GM18867 (cell line): ENCODE data around the gene PROSER3.
"Not testable (repeated sequence)": the region's sequence is repeated elsewhere in the genome, so short reads cannot be mapped to it uniquely, and the experiment has no call there.

ENCODE experiments used
- ATAC-seq: cut with Tn5 transposase; IDR thresholded peaks from one replicate; pipeline ENCODE4 v1.9.1; 2021; ENCODE audit warnings: mild to moderate bottlenecking, moderate library complexity; ENCODE audit not compliant: unreplicated experiment

PROSER3 gene

GRCh38 chr19:35753634-35754369, 4.2 kb upstream of the PROSER3 start:
- no peak for ATAC-seq

DNA sequence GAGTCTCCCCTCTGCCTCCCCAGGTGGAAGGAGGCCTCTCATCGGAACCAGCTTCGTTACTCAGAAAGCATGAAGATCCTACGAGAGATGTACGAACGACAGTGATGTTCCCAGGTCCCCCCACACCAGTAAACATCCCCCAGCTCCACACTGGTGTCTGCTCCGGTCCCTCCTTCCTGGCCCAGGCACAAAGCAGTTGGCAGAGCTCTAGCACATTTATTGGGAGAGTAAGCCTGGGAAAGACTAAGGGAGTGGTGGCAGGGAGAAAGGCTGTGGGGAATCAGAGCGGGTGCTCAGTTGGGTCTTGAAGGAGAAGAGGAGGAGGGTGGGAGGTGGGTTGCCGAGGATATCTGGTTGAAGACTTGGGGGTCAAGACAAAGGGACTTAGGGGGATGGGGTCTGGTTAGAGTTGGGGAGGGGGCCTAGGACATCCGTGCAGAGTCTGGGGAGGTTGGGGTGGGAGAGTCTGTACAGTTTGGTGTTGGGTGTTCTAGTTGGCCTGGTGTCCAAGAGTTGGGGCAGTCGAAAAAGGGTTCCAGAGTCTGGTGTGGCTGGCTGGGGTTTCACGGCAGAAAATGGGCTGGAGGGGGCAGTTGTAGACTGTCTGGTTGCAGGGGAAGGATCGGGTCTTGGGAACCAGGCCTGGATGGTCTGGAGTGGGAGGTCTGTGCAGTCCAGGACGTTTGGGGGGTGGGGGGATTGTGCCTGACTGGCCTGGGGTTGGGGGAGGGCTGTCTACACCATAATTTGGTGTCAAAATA, 3.4 kb upstream of the PROSER3 start:
- ATAC-seq: no peak

DNA sequence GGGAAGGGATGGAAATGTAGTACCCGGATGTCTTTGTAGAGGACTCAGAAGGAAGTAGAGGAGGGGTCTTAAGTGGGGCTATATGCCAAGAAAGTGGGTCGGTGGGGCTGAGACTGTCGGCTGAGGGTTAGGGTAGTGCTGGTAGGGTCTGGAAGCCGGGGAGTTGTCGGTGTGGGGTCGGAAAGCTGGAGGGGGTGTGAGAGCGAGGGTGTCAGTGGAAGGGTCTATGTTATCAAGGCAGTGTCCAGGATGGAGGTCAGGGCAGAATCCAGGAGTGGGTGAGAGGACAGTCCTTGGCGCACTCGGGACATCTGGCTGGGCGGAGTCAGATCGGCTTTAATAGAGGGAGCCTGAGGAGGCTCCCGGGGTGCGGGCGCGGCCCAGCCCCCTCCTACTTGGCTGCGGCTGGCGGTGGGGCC, 2.8 kb upstream of the PROSER3 start:
- no peak for ATAC-seq

DNA sequence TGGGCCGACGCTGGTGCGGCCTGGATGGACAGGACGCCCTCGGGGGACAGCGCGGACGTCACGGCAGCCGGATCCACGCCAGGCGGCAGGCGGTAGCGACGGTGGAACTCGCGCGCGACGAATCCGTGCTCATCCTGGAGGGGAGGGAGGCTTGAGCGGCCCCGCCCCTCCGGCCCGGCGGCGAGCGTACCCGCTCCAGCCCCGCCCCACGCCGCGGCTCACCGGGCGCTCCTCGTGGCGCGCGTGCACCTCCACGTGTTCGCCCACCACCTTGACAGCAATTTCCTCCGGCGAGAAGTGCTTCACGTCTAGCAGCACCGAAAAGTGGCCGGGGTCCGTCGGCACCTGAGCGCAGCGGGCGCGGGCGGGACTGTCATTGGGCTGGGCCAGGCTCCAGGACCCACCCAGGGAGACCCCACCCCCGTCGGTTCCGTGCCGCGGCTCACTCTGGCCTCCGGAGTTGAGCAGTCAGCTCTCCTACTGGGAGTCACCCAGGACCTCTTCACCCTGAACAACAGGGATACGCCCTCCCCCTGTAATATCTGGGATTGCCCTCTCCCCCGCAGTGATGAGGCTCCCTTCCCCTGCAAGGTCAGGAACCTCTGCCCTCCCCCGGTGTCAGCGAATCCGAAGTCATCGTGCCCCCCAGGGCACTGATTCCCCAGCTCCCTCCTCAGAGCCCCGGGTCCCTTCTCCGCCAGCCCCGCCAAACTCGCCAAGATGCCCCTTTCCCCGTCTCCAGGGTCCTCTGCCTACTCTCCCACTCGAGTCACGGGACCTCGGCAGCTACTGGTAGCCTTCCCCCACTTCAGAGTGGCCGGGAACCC, 2.2 kb upstream of the PROSER3 start:
- ATAC-seq: no peak

GRCh38 chr19:35756377-35757230, 1.4 kb upstream of the PROSER3 start, which contains the start of gene HSPB6:
Gene HSPB6, minus strand, starts transcription at chr19:35757029. Its CDS starts 21 bp downstream, at chr19:35757008.
- no peak for ATAC-seq

DNA sequence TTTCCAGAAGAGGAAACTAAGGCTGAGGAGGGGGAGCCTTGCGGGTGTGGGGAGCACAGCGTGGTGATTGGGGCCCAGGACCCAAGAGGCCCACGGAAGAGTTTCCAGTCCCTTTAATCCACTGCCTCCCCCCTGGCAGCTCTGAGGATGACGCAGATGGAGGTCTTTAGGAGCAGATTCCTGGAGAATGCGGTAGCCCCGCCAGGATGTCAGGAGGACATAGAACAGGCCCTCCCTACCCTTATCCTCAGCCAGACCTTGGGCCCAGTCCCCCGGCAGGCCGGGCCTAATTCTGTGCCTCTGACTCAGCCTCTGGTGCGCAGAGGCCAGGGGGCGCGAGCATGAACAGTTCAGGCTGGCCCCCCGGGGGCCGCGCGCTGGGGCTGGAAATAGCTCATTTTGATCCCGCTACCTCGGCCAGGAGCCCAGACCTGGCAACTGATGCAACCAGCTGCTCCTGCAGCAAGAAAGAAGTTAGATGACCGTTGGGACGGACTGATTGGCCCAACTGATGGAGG, 686 bp upstream of the PROSER3 start:
- ATAC-seq: no peak

- ATAC-seq: no peak
Observed at GRCh38 chr19:35759697-35760096, 1.7 kb downstream of the PROSER3 start.

- ATAC-seq: no peak
Observed at GRCh38 chr19:35760711-35761349, 2.9 kb downstream of the PROSER3 start.

GRCh38 chr19:35764432-35765315, 6.7 kb downstream of the PROSER3 start:
- no peak for ATAC-seq

DNA sequence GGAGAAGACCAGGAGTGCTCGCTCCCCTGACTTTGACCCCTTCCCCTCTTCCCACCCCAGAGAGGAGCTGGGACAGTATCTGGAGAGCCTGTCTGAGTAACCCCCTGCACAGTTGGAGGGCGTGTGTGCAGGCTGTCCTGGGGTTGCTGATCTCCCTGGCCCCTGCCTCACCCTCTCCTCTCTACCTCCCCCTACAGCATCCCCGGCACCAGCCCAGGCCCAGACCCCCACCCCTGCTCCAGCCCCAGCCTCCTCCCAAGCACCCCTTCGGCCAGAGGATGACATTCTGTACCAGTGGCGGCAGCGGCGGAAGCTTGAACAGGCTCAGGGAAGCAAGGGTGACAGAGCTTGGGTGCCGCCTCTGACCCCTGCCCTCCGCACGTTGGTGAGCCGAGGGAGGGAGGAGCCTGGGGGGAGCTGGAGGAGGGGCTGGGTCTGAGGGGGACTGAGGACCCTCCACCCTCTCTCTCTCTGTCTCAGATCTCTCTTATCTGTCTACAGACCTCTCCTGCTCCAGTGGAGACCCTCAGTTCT, 8.7 kb downstream of the PROSER3 start:
- ATAC-seq: no peak

DNA sequence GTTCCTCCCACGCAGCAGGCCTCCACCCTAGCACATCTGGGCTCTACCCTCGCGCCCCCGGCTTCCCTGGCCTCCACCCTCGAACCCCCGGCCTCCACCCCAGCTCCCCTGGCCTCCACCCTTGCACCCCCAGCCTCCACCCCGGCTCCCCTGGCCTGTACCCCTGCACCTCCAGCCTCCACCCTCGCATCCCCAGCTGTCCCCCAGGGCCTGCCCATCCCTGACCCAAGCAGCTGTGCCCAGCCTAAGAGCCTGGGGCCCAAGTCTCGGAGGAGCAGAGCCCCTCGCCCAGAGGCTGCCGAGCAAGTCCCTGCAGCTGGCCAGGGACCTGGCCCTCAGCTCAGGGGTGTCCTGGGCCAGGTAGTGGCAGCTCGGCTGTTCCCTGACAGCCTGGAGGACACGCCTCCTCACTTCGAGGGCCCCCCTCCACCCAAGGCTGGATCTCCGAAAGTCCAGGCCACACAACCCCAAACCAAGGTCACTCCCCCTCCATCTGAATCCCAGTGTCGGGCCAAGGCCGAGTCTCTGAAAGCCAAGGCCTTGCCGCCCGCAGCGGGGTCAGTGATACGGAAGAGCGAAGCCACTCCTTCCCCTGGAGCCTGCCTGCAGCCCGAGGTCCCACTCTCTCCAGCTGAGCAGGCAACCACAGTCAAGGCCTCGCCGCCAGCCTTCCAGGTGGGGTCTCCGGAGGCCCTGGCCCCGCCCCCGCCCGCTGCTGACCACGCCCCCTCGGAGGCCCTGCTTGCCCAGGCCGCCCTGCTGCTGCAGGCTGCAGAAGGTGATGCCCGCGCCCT, 9.5 kb downstream of the PROSER3 start:
- no peak for ATAC-seq

DNA sequence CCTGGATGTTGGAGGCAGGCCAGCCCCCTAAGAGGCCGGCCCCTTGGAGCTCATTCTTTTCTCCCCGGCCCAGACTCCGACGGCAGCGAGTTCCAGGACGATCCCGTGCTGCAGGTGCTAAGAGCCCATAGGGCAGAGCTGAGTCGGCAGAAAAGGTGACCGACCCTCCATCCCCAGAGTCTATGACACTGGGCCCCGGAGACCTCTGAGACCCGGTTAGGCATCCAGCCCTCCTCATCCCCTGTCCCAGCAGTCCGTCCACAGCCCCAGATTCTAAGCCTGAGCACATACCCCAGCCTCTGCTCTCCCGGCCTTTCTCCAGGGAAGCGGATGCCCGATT, 10.1 kb downstream of the PROSER3 start:
- ATAC-seq: no peak

GRCh38 chr19:35772362-35772761, 14.4 kb downstream of the PROSER3 start:
- not testable (repeated sequence) for ATAC-seq

DNA sequence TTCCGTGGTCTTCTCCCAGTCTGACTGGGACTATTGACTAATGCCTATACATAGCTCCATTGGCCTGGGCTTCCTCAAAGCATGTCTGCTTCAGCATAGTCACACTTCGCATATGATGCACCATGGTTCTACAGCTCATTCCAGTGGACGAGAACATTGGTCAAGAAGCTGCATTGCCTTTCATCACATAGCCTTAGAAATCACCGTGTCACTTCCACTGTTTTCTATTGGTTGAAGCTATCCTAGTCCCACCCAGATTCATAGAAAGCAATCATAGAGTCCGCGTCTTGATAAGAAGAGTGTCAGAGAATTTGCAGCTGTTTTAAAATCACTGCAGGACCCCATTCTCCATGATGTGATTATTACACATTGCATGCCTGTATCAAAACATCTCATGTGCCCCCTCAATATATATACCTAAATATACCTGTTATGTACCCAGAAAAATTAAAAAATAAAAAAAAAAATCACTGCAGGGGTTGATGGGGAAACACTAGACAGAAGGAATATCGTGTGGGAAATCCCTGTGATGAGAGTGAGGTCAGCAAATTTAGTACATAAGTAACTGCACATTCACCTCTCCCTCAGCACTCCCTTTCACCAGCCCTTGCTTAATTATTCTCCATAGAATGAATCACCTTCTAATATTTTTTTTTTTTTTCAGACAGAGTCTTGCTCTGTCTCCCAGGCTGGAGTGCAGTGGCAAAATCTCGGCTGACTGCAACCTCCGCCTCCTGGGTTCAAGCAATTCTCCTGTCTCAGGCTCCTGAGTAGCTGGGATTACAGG, 15.2 kb downstream of the PROSER3 start:
- ATAC-seq: no peak

DNA sequence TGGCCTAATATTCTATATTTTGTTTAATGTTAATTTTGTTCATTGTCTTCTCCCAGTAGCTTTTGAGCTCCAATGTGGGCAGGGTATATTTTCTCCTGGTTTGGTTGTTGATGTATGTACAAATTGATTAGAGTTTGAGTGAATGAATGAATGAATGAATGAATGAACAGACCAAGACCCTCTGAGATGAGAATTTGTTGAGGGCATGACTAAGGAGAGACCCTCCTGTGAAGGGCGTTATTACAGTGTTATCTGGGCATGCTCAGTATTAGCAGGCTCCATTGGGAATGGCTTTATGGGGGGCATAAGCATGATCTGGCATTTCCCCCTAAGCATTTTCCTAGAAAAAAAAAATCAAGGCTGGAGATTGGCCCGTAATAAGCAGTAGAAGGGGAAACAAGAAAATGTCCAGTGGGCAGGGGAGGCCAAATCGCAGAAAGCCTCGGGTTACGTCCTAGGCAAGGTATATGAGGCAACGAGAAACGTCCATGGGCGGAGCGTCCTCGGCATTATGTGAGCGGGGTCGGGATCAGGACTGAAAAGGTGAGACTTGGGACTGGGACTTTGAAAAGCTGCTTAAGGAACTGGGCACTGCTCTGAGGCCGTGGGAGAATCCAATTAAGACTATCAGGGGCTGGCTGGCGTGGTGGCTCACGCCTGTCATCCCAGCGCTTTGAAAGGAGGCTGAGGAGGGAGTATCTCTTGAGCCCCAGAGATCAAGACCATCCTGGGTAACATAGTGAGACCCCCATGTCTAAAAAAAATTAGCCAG, 16.5 kb downstream of the PROSER3 start:
- ATAC-seq: no peak

DNA sequence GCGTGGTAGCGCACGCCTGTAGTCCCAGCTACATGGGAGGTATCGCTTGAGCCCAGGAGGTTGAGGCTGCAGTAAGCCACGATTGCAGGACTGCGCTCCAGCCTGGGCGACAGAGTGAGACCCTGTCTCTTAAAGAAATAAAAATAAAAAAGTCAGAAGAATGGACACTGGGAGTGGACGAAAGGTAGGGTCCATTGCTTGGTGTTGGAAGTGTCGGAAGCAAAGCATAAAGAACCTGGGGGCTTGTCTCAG, 17.0 kb downstream of the PROSER3 start:
- ATAC-seq: no peak
